Tibial nerve (tissue), 4 donors: Measurements from ENCODE around the gene THRAP3. TPM values are rescaled to one million over a fixed set of nuclear protein-coding genes. Genes with fewer than 3 reads are reported as not detected.

Source experiments
- DNase-seq, 2 donors: peaks; one replicate each; pipeline ENCODE4 v3.0.0-alpha.2; 2019; ENCODE audit warnings: low spot score in 2 of 2
- H3K27ac ChIP-seq, 4 donors: fragments of 200-600 bp; sonication (generic) in 3 of 4; one replicate each; pipeline ENCODE4 v1.5.1; 2017 to 2019; ENCODE audit warnings: mild to moderate bottlenecking in 1 of 4
- H3K27me3 ChIP-seq, 2 donors: fragments of 200-600 bp; sonication (generic) in 1 of 2; one replicate each; pipeline versions ENCODE4 v1.5.1 to v1.6.0; 2017 to 2019
- H3K36me3 ChIP-seq, 3 donors: fragments of 200-600 bp; sonication (generic); one replicate each; pipeline ENCODE4 v1.5.1; 2018 to 2019
- H3K4me1 ChIP-seq, 4 donors: fragments of 200-600 bp; sonication (generic) in 3 of 4; one replicate each; pipeline ENCODE4 v1.5.1; 2017 to 2019
- H3K4me3 ChIP-seq, 4 donors: fragments of 200-600 bp; sonication (generic) in 3 of 4; one replicate each; pipeline ENCODE4 v1.5.1; 2017 to 2019; ENCODE audit warnings: mild to moderate bottlenecking in 1 of 4, moderate library complexity in 1 of 4
- H3K9me3 ChIP-seq, 4 donors: fragments of 200-600 bp; sonication (generic) in 3 of 4; one replicate each; pipeline ENCODE4 v1.5.1; 2017 to 2019
- EP300 ChIP-seq, 2 donors: sonication (generic); formaldehyde crosslinking; IDR thresholded peaks; one replicate each; pipeline ENCODE4 v1.6.1; 2017; ENCODE audit warnings: antibody characterized with exemption in 2 of 2, mild to moderate bottlenecking in 1 of 2
- POLR2A ChIP-seq, 2 donors: fragments of 450-650 bp; IDR thresholded peaks; one replicate each; pipeline ENCODE4 v1.6.1; 2017; ENCODE audit warnings: antibody characterized with exemption in 2 of 2, mild to moderate bottlenecking in 2 of 2, moderate library complexity in 2 of 2
- WGBS, 2 donors: methylation state at CpG; one replicate each; pipeline ENCODE4 v1.1.5; 2018; 5-methylcytosine and 5-hydroxymethylcytosine counted together
- total RNA-seq, 4 donors: library from RNA; depleted of rRNA; stranded (reverse); fragments of >200 nt; gene quantifications; one replicate each; pipeline ENCODE4 v1.1.0, GENCODE V29; 2016
- TF ChIP-seq, protein P1 (sequence below), 5 experiments: fragments of 200-600 bp in 3 of 5; fragments of 450-650 bp in 2 of 5; sonication (generic) in 3 of 5; IDR thresholded peaks; one replicate each; pipeline ENCODE4 v1.5.1; 2016 to 2019; ENCODE audit warnings: antibody characterized with exemption in 5 of 5, mild to moderate bottlenecking in 3 of 5, moderate library complexity in 2 of 5

Gene THRAP3
- total RNA-seq, 4 donors from 2014 or later: 89.2 to 114 (median 97.0) TPM

DNA sequence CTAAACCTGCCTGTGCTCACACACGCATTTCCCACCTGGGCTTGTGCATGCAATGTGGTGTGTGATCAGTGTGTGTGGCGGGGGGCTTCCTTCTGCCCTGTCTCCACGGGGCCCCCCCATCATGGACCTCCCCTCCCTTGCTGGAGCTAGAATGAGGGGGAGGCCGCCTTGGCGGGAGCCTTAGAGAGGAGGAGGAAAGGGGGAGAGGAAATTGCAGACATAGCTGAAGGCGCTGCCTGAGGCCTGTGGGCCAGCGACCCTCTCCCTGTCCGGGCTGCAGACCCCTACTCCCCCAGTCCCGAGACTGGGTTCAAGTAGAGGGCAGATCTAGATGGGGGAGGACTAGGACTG lies 100.1 kb downstream of the THRAP3 start:
- no peaks in the 10 kb centered on the region for H3K27me3 ChIP-seq
- H3K27ac ChIP-seq: peak overlapping the region in 3 of 4 donors; percentile 84 to 95 (median 88)
- H3K36me3 ChIP-seq: peaks cover 0 to 6% (median 0%) of the 10 kb centered on the region in 3 donors
- H3K9me3 ChIP-seq: no peaks in the 10 kb centered on the region
- no peak for DNase-seq
- WGBS, 2 donors: 14 to 18% methylated on average over 6 to 9 of the region's 9 CpGs
- H3K4me1 ChIP-seq: peaks cover 5 to 50% (median 26%) of the 10 kb centered on the region in 4 donors
- no peak for TF ChIP-seq EP300 (IDR thresholded peaks at IDR 0.05)
- TF ChIP-seq POLR2A (IDR thresholded peaks at IDR 0.05): no peak
- TF ChIP-seq, protein P1, sequence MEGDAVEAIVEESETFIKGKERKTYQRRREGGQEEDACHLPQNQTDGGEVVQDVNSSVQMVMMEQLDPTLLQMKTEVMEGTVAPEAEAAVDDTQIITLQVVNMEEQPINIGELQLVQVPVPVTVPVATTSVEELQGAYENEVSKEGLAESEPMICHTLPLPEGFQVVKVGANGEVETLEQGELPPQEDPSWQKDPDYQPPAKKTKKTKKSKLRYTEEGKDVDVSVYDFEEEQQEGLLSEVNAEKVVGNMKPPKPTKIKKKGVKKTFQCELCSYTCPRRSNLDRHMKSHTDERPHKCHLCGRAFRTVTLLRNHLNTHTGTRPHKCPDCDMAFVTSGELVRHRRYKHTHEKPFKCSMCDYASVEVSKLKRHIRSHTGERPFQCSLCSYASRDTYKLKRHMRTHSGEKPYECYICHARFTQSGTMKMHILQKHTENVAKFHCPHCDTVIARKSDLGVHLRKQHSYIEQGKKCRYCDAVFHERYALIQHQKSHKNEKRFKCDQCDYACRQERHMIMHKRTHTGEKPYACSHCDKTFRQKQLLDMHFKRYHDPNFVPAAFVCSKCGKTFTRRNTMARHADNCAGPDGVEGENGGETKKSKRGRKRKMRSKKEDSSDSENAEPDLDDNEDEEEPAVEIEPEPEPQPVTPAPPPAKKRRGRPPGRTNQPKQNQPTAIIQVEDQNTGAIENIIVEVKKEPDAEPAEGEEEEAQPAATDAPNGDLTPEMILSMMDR (IDR thresholded peaks at IDR 0.05): no peak
- peak overlapping the region in 3 of 4 donors; percentile 61 to 70 (median 66) for H3K4me3 ChIP-seq

DNA sequence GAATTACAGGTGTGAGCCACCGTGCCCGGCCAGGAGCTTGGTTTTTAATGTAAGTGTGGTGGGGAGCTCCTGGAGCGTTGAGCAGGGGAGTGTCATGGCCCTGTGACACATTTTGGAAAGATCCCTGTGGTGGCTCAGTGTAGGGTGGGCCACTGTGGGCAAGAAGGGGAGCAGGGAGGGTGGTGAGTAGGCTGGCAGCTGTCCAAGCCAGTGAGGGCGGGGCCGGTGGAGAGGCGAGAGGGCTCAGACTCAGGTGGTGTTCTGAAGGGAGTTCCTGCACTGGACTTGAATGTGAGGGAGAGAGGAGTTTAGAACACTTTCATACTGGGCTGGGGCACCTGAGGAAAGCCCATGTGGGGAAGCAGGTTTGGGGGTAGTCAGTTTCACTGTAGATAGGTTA lies 102.3 kb downstream of the THRAP3 start:
- Histone ChIP-seq H3K27ac (no peak overlapping the region), H3K4me3 (no peak overlapping the region), H3K27me3 (no peaks in the 10 kb centered on the region), H3K4me1 (peaks cover 5 to 41% (median 22%) of the 10 kb centered on the region in 4 donors), H3K9me3 (no peaks in the 10 kb centered on the region), H3K36me3 (peaks cover 0 to 2% (median 0%) of the 10 kb centered on the region in 3 donors)
- TF ChIP-seq POLR2A (IDR thresholded peaks at IDR 0.05): no peak
- TF ChIP-seq EP300 (IDR thresholded peaks at IDR 0.05): no peak
- TF ChIP-seq, protein P1 (IDR thresholded peaks at IDR 0.05): no peak
- 68 to 71% methylated on average over 6 of the region's 6 CpGs for WGBS, 2 donors
- DNase-seq: no peak

DNA sequence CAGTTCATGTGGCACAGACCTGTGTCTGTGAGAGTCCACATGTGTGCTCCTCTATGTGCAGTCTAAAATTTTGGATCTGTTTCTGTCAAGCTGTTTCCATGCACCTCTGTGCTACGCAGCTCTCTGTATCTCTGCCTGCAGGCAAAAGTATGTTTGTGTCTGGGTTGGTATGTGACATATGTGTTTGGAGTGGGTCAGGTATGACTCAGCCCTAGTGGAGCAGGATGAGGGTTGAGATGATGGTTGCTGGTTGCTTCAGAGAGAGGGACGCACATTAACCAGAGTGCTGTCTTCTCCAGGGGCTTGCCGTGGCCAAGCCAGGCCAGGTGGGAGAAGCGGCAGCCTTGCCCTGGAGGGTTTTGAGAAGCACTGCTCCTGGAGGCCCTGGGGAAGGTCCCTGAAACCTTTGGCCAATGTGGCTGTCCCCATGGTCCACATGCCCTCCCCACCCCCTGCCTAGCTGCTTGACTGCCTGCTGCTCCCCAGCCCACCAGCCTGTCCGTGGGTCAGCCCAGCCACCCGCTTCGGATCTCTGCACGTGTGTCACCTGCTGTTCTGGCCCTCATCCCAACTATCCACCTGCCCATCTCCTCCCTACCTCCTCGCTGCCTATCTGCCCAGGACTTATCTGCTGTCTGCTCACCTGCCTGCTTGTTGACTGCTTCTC lies 103.3 kb downstream of the THRAP3 start:
- no peak overlapping the region for H3K4me3 ChIP-seq
- no peaks in the 10 kb centered on the region for H3K27me3 ChIP-seq
- TF ChIP-seq EP300 (IDR thresholded peaks at IDR 0.05) (no peak), POLR2A (IDR thresholded peaks at IDR 0.05) (no peak)
- TF ChIP-seq, protein P1 (IDR thresholded peaks at IDR 0.05): no peak
- H3K27ac ChIP-seq: no peak overlapping the region
- no peaks in the 10 kb centered on the region for H3K36me3 ChIP-seq
- H3K9me3 ChIP-seq: no peaks in the 10 kb centered on the region
- peaks cover 5 to 33% (median 15%) of the 10 kb centered on the region in 4 donors for H3K4me1 ChIP-seq
- no peak for DNase-seq
- 91% methylated on average over 6 to 8 of the region's 9 CpGs for WGBS, 2 donors

DNA sequence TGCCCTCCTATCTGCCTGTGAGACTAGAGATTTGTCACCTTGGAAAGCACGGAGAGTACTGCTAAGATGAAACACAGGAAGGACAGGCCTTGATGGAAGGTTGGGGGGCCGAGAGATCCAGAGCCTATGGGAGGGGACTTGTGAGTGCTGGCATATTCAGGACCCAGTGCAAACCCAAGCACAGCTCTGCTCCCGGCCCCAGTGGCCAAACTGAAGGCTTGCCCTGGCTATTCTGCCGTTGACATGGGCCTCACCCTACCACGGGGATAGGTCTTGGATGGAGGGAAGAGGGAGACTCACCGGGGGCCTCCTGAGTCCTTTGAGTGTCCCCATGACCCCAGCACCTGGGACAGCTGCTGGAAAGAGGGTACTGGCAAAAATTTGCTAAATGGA lies 103.8 kb downstream of the THRAP3 start:
- Histone ChIP-seq H3K27me3 (no peaks in the 10 kb centered on the region), H3K36me3 (no peaks in the 10 kb centered on the region), H3K27ac (peak overlapping the region in 1 of 4 donors; percentile 8), H3K4me1 (peaks cover 5 to 29% (median 15%) of the 10 kb centered on the region in 4 donors), H3K4me3 (no peak overlapping the region), H3K9me3 (no peaks in the 10 kb centered on the region)
- WGBS, 2 donors: 86 to 88% methylated on average over 6 of the region's 6 CpGs
- no peak for DNase-seq
- TF ChIP-seq EP300 (IDR thresholded peaks at IDR 0.05) (no peak), POLR2A (IDR thresholded peaks at IDR 0.05) (no peak)
- TF ChIP-seq, protein P1 (IDR thresholded peaks at IDR 0.05): no peak

DNA sequence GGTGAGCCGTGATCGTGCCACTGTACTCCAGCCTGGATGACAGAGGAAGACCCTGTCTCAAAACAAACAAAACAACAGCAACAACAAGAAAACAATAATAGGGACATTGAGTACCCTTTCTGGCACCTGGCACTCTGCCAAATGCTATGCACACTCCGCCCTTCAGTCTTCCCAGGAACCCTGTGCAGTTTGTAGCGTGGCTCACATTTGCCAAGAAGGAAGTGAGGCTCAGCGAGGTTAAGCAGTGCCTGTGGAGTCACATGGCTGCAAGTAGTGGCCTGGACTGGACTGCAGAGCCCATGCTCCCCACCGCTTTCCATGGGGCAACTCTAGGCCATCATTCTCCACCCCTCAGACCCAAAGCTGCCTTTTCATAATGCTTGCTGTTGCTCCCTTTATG lies 104.5 kb downstream of the THRAP3 start:
- no peak overlapping the region for H3K4me3 ChIP-seq
- peaks cover 5 to 28% (median 14%) of the 10 kb centered on the region in 4 donors for H3K4me1 ChIP-seq
- H3K27me3 ChIP-seq: no peaks in the 10 kb centered on the region
- peak; percentile 21 to 43 for DNase-seq
- WGBS, 2 donors: 42 to 51% methylated on average over 6 of the region's 6 CpGs
- no peaks in the 10 kb centered on the region for H3K9me3 ChIP-seq
- TF ChIP-seq EP300 (IDR thresholded peaks at IDR 0.05): peak in 1 of 2 donors; percentile 38
- TF ChIP-seq, protein P1 (IDR thresholded peaks at IDR 0.05): no peak
- H3K27ac ChIP-seq: no peak overlapping the region
- no peaks in the 10 kb centered on the region for H3K36me3 ChIP-seq
